Tibial nerve (tissue), 4 donors: ENCODE measurements around the gene CFAP69. TPM values are rescaled to one million over a fixed set of nuclear protein-coding genes. Genes with fewer than 3 reads are reported as not detected.
"Not testable (repeated sequence)": the region's sequence is repeated elsewhere in the genome, so short reads cannot be mapped to it uniquely, and the experiment has no call there.

Experiments used
- DNase-seq, 2 donors: peaks; one replicate each; pipeline ENCODE4 v3.0.0-alpha.2; 2019; ENCODE audit warnings: low spot score in 2 of 2
- H3K27ac ChIP-seq, 4 donors: fragments of 200-600 bp; sonication (generic) in 3 of 4; one replicate each; pipeline ENCODE4 v1.5.1; 2017 to 2019; ENCODE audit warnings: mild to moderate bottlenecking in 1 of 4
- H3K27me3 ChIP-seq, 2 donors: fragments of 200-600 bp; sonication (generic) in 1 of 2; one replicate each; pipeline versions ENCODE4 v1.5.1 to v1.6.0; 2017 to 2019
- H3K36me3 ChIP-seq, 3 donors: fragments of 200-600 bp; sonication (generic); one replicate each; pipeline ENCODE4 v1.5.1; 2018 to 2019
- H3K4me1 ChIP-seq, 4 donors: fragments of 200-600 bp; sonication (generic) in 3 of 4; one replicate each; pipeline ENCODE4 v1.5.1; 2017 to 2019
- H3K4me3 ChIP-seq, 4 donors: fragments of 200-600 bp; sonication (generic) in 3 of 4; one replicate each; pipeline ENCODE4 v1.5.1; 2017 to 2019; ENCODE audit warnings: mild to moderate bottlenecking in 1 of 4, moderate library complexity in 1 of 4
- H3K9me3 ChIP-seq, 4 donors: fragments of 200-600 bp; sonication (generic) in 3 of 4; one replicate each; pipeline ENCODE4 v1.5.1; 2017 to 2019
- CTCF ChIP-seq, 5 experiments: fragments of 200-600 bp in 3 of 5; fragments of 450-650 bp in 2 of 5; sonication (generic) in 3 of 5; IDR thresholded peaks; one replicate each; pipeline ENCODE4 v1.5.1; 2016 to 2019; ENCODE audit warnings: antibody characterized with exemption in 5 of 5, mild to moderate bottlenecking in 3 of 5, moderate library complexity in 2 of 5
- EP300 ChIP-seq, 2 donors: sonication (generic); formaldehyde crosslinking; IDR thresholded peaks; one replicate each; pipeline ENCODE4 v1.6.1; 2017; ENCODE audit warnings: antibody characterized with exemption in 2 of 2, mild to moderate bottlenecking in 1 of 2
- POLR2A ChIP-seq, 2 donors: fragments of 450-650 bp; IDR thresholded peaks; one replicate each; pipeline ENCODE4 v1.6.1; 2017; ENCODE audit warnings: antibody characterized with exemption in 2 of 2, mild to moderate bottlenecking in 2 of 2, moderate library complexity in 2 of 2
- WGBS, 2 donors: methylation state at CpG; one replicate each; pipeline ENCODE4 v1.1.5; 2018; 5-methylcytosine and 5-hydroxymethylcytosine counted together
- total RNA-seq, 4 donors: library from RNA; depleted of rRNA; stranded (reverse); fragments of >200 nt; gene quantifications; one replicate each; pipeline ENCODE4 v1.1.0, GENCODE V29; 2016

The CFAP69 gene
- total RNA-seq, 4 donors from 2014 or later: 18.9 to 51.1 (median 22.0) TPM

- TF ChIP-seq POLR2A (IDR thresholded peaks at IDR 0.05): no peak
- no peak for TF ChIP-seq CTCF (IDR thresholded peaks at IDR 0.05)
- no peak for TF ChIP-seq EP300 (IDR thresholded peaks at IDR 0.05)
- no peaks in the 10 kb centered on the region for H3K36me3 ChIP-seq
- no peak overlapping the region for H3K27ac ChIP-seq
- H3K27me3 ChIP-seq: no peaks in the 10 kb centered on the region
- no peaks in the 10 kb centered on the region for H3K4me1 ChIP-seq
- no peak for DNase-seq
- no peak overlapping the region for H3K4me3 ChIP-seq
- WGBS, 2 donors: 86 to 96% methylated on average over 40 to 42 of the region's 48 CpGs
- no peaks in the 10 kb centered on the region for H3K9me3 ChIP-seq
Measured at GRCh38 chr7:90334193-90334843, 89.3 kb downstream of the CFAP69 start.

DNA sequence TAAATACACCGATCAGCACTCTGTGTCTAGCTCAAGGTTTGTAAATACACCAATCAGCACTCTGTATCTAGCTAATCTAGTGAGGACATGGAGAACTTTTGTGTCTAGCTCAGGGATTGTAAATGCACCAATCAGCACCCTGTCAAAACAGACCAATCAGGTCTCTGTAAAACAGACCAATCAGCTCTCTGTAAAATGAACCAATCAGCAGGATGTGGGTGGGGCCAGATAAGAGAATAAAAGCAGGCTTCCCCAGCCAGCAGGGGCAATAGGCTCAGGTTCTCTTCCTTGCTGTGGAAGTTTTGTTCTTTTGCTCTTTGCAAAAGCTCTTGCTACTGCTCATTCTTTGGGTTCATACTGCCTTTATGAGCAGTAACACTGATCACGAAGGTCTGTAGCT is 90.0 kb downstream of the CFAP69 start:
- H3K4me3 ChIP-seq, H3K36me3 ChIP-seq, H3K27me3 ChIP-seq, H3K9me3 ChIP-seq, DNase-seq, H3K4me1 ChIP-seq, H3K27ac ChIP-seq: not testable (repeated sequence)
- WGBS, 2 donors: 93 to 95% methylated on average over 2 of the region's 2 CpGs

- no peak for TF ChIP-seq EP300 (IDR thresholded peaks at IDR 0.05)
- no peak for TF ChIP-seq CTCF (IDR thresholded peaks at IDR 0.05)
- no peak for TF ChIP-seq POLR2A (IDR thresholded peaks at IDR 0.05)
- no peaks in the 10 kb centered on the region for H3K27me3 ChIP-seq
Measured at GRCh38 chr7:90337106-90337505, 92.1 kb downstream of the CFAP69 start.

GRCh38 chr7:90345016-90345415 is 100.0 kb downstream of the CFAP69 start:
- Histone ChIP-seq H3K9me3 (no peaks in the 10 kb centered on the region), H3K36me3 (no peaks in the 10 kb centered on the region), H3K27ac (peak overlapping the region in 3 of 4 donors; percentile 86 to 90 (median 90)), H3K27me3 (no peaks in the 10 kb centered on the region), H3K4me3 (peak overlapping the region in 1 of 4 donors; percentile 76), H3K4me1 (peaks cover 0 to 20% (median 9%) of the 10 kb centered on the region in 4 donors)
- no peak for DNase-seq
- TF ChIP-seq EP300 (IDR thresholded peaks at IDR 0.05): no peak

More at GRCh38 chr7:90337106-90337505, 92.1 kb downstream of the CFAP69 start:
- Histone ChIP-seq H3K9me3 (no peaks in the 10 kb centered on the region), H3K4me3 (no peak overlapping the region), H3K36me3 (no peaks in the 10 kb centered on the region), H3K27ac (no peak overlapping the region), H3K4me1 (no peaks in the 10 kb centered on the region)
- no peak for DNase-seq

GRCh38 chr7:90345595-90346335 is 100.8 kb downstream of the CFAP69 start:
- TF ChIP-seq CTCF (IDR thresholded peaks at IDR 0.05): no peak
- no peak for TF ChIP-seq EP300 (IDR thresholded peaks at IDR 0.05)
- no peak for TF ChIP-seq POLR2A (IDR thresholded peaks at IDR 0.05)
- peak overlapping the region; percentile 57 to 86 (median 77) for H3K4me3 ChIP-seq
- H3K27ac ChIP-seq: peak overlapping the region; percentile 66 to 90 (median 88)
- H3K27me3 ChIP-seq: no peaks in the 10 kb centered on the region
- peak in 1 of 2 donors; percentile 5 for DNase-seq
- no peaks in the 10 kb centered on the region for H3K9me3 ChIP-seq
- 5% methylated on average over 18 of the region's 18 CpGs for WGBS, 2 donors
- peaks cover 0 to 20% (median 9%) of the 10 kb centered on the region in 4 donors for H3K4me1 ChIP-seq
- no peaks in the 10 kb centered on the region for H3K36me3 ChIP-seq
